Lower lobe of right lung (tissue), 2 donors: ENCODE measurements around the gene COL4A6. TPM values are rescaled to one million over a fixed set of nuclear protein-coding genes. Genes with fewer than 3 reads are reported as not detected.
A peak's percentile ranks its signal among the peaks of the same experiment; 100 is the strongest.
"Not testable (repeated sequence)": the region's sequence is repeated elsewhere in the genome, so short reads cannot be mapped to it uniquely, and the experiment has no call there.

Experiments
- ATAC-seq, 2 donors: fragments of 200-7000 bp; cut with Tn5 transposase; one replicate each; pipeline ENCODE4 v1.9.1; 2020 to 2022; ENCODE audit warnings: mild to moderate bottlenecking in 2 of 2, moderate library complexity in 2 of 2
- DNase-seq: peaks from one replicate; pipeline ENCODE4 v3.0.0-alpha.2; 2020
- H3K27ac ChIP-seq: fragments of 200-600 bp; one replicate; pipeline ENCODE4 v1.8.0; 2022
- H3K27me3 ChIP-seq: fragments of 200-600 bp; one replicate; pipeline ENCODE4 v1.8.0; 2022; ENCODE audit warnings: low read depth
- H3K36me3 ChIP-seq: fragments of 200-600 bp; one replicate; pipeline ENCODE4 v1.8.0; 2022; ENCODE audit warnings: mild to moderate bottlenecking
- H3K4me1 ChIP-seq: fragments of 200-600 bp; one replicate; pipeline ENCODE4 v1.8.0; 2022
- H3K4me3 ChIP-seq: fragments of 200-600 bp; one replicate; pipeline ENCODE4 v1.8.0; 2022; ENCODE audit warnings: mild to moderate bottlenecking
- H3K9me3 ChIP-seq: fragments of 200-600 bp; one replicate; pipeline ENCODE4 v1.8.0; 2022
- intact Hi-C: fragments of 100-400 bp; cut with DNase I; formaldehyde crosslinking; loops from one replicate; pipeline ENCODE4 v1.11.0; 2022
- long read RNA-seq: library from polyadenylated mRNA; unstranded; transcript quantifications from one replicate; pipeline ENCODE4 v2.0.0, GENCODE V29; 2021
- total RNA-seq: library from RNA; stranded (reverse); fragmentation: NEBNext Ultra II Directional; extraction: Animal tissue kit (Norgen Biotek cat#: 25700); gene quantifications from one replicate; pipeline ENCODE4 v1.2.1, GENCODE V29; 2021
- TF ChIP-seq, protein P1 (sequence below): fragments of 200-600 bp; IDR thresholded peaks from one replicate; pipeline ENCODE4 v1.8.0; 2022; ENCODE audit warnings: antibody characterized with exemption, mild to moderate bottlenecking
- donor health status: DM: no; HTN: yes; CAD: no; lungs with severe emphysema.

COL4A6 gene
- 1.8 TPM for total RNA-seq
- long read RNA-seq, partial matches to known transcripts = 0 of 1 reads
- long read RNA-seq, other reads (novel, unspliced or antisense) = 0 of 1 reads

DNA sequence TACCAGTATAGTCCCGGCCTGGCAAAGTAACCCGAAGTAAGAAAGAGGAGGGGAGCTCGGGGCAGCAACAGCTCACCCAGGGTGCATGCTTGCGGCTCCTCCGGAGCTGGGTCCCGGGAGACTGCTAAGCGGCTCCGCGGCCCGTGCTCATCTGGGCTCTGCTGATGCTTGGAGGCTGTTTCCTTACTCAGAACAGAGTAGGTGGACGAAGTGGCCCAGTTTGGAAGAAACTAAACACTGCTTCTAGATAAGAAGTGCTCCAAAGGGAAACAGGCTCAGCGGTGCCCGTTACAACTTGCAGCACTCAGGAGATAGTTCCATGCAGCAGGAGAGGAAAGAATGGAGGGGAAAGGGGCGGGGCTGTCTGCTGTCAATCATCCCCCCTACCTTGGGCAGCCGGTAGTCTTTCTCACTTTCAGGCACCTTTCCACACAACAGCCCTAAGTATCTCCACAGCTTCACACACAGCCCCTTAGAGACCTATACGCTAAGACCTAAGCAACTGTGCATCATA, at the start of gene COL4A6:
Gene COL4A6 (minus strand): TSS at position 313 of the 514 bp plus-strand sequence. CDS start 226 bp downstream, at position 87.
- TF ChIP-seq, protein P1, sequence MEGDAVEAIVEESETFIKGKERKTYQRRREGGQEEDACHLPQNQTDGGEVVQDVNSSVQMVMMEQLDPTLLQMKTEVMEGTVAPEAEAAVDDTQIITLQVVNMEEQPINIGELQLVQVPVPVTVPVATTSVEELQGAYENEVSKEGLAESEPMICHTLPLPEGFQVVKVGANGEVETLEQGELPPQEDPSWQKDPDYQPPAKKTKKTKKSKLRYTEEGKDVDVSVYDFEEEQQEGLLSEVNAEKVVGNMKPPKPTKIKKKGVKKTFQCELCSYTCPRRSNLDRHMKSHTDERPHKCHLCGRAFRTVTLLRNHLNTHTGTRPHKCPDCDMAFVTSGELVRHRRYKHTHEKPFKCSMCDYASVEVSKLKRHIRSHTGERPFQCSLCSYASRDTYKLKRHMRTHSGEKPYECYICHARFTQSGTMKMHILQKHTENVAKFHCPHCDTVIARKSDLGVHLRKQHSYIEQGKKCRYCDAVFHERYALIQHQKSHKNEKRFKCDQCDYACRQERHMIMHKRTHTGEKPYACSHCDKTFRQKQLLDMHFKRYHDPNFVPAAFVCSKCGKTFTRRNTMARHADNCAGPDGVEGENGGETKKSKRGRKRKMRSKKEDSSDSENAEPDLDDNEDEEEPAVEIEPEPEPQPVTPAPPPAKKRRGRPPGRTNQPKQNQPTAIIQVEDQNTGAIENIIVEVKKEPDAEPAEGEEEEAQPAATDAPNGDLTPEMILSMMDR = no peak
- Histone ChIP-seq H3K27me3 (no peaks in the 10 kb centered on the region), H3K27ac (no peak within 1 kb of the TSS), H3K36me3 (no peaks in the 10 kb centered on the region), H3K9me3 (no peaks in the 10 kb centered on the region), H3K4me1 (no peaks in the 10 kb centered on the region), H3K4me3 (peak within 1 kb of the TSS; percentile 50)
- intact Hi-C loops = no loop called here
- ATAC-seq (peak in 1 of 2 donors; percentile 51), DNase-seq (peak; percentile 27)

DNA sequence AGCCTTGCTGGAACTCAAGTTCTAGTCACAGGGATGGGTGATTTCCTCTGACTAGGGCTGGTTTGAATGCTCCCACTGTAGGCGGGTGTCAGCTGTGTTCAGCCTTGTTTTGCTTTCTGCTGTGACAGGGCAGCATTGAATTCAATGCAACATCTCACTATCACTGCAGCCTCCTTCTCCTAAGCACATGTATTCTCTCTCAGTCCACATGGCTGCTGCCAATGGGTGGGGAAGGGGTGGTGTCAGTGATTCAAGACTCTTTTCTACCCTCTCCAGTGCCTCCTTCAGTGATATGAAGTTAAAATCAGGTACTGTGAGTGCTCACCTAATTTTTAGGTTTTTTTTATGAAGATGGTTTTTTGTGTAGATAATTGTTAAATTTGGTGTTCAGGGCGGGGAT, 47.7 kb upstream of the COL4A6 start:
- no peak overlapping the region for H3K27ac ChIP-seq
- TF ChIP-seq, protein P1 = no peak
- no peak for DNase-seq
- no peak overlapping the region for H3K4me3 ChIP-seq
- no peak for ATAC-seq
- no peaks in the 10 kb centered on the region for H3K36me3 ChIP-seq
- H3K27me3 ChIP-seq = no peaks in the 10 kb centered on the region
- no peaks in the 10 kb centered on the region for H3K4me1 ChIP-seq
- H3K9me3 ChIP-seq = no peaks in the 10 kb centered on the region
- intact Hi-C loops = no loop called here

DNA sequence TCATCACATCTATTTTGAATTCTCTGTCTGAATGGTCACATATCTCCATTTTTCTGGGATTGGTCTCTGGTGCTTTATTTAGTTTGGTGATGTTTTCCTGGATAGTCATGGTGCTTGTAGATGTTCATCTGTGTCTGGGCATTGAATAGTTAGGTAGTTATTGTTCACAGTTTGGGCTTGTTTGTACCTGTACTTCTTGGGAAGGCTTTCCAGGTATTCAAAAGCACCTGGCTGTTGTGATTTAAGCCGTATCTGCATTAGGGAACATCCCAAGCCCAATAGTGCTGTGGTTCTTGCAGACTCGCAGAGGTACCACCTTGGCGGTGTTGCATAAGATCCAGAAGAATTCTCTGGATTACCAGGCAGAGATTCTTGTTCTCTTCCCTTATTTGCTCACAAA, 46.0 kb upstream of the COL4A6 start:
- no peaks in the 10 kb centered on the region for H3K9me3 ChIP-seq
- no peaks in the 10 kb centered on the region for H3K27me3 ChIP-seq
- H3K36me3 ChIP-seq = no peaks in the 10 kb centered on the region
- intact Hi-C loops = no loop called here
- no peak for DNase-seq
- H3K4me1 ChIP-seq = no peaks in the 10 kb centered on the region
- no peak overlapping the region for H3K27ac ChIP-seq
- no peak for ATAC-seq
- TF ChIP-seq, protein P1 = no peak
- no peak overlapping the region for H3K4me3 ChIP-seq

DNA sequence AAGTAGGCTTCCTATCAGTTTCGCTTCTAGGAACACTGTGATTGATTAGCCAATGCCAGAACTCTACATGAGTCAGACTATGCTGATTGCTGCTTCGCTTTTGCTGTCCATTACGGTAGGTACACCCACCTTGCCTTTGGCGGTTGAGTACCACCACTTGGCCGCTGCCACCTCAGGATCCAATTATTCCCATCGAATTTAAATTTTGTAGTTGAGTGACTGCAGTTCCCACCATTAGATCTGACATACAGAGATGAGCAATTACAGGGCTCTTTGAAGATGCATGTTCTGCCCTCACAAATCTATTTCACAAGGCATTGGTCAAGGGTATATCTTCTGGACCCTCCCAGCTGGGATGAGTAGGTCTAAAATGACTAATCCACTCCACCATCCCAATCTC, 43.3 kb upstream of the COL4A6 start:
- ATAC-seq, H3K27ac ChIP-seq, H3K9me3 ChIP-seq, H3K36me3 ChIP-seq, H3K4me3 ChIP-seq, H3K27me3 ChIP-seq, H3K4me1 ChIP-seq, DNase-seq, intact Hi-C loops: not testable (repeated sequence)

DNA sequence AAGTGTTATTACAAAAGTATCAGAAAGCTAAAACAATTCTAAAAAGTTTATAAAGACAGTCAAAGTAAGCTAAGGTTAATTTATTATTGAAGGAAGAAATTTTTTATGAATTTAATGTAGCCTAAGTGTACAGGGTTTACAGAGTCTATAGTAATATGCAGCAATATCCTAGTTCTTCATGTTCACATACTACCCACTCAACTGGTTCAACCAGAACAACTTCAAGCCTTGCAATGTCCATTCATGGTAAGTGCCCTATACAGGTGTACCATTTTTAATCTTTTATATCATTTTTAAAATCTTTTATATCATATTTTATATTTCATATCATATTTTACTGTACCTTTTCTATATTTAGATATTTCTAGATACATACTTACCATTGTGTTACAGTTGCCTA, 35.8 kb upstream of the COL4A6 start:
- no peaks in the 10 kb centered on the region for H3K27me3 ChIP-seq
- H3K36me3 ChIP-seq = no peaks in the 10 kb centered on the region
- no peaks in the 10 kb centered on the region for H3K9me3 ChIP-seq
- H3K4me1 ChIP-seq = no peaks in the 10 kb centered on the region
- ATAC-seq (no peak), DNase-seq (no peak)
- TF ChIP-seq, protein P1 = no peak
- intact Hi-C loops = no loop called here
- no peak overlapping the region for H3K4me3 ChIP-seq
- H3K27ac ChIP-seq = no peak overlapping the region

DNA sequence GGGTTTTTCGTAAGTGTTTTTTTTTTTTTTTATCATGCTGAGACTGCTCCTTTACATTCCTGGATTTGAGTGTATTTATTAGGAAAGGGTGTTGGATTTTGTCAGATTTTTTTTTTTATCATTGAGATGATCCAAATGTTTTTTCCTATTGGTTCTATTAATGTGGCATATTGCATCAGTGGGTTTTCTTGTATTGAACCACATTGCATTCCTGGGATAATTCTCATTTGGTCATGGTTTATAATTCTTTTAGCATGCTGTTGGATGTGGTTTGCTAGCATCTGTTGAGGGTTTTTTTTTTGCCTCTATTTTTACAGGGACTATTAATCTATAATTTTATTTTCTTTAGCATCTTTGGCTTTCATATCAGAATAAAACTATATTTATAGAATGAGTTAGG, 30.3 kb upstream of the COL4A6 start:
- DNase-seq = no peak
- H3K4me3 ChIP-seq = no peak overlapping the region
- no peak for ATAC-seq
- H3K27ac ChIP-seq = no peak overlapping the region
- TF ChIP-seq, protein P1 = no peak
- H3K9me3 ChIP-seq = no peaks in the 10 kb centered on the region
- H3K36me3 ChIP-seq = no peaks in the 10 kb centered on the region
- intact Hi-C loops = no loop called here
- H3K4me1 ChIP-seq = no peaks in the 10 kb centered on the region
- H3K27me3 ChIP-seq = no peaks in the 10 kb centered on the region
